ENCODE results near the gene TBX20.

TBX20 gene

GRCh38 chr7:35260246-35260645 is 6.3 kb upstream of the TBX20 start:
- no peak overlapping the region for H3K27ac ChIP-seq
- no peak for TF ChIP-seq ZFX (IDR thresholded peaks at IDR 0.05; ENCODE audit: borderline replicate concordance)
- TF ChIP-seq, protein P1, sequence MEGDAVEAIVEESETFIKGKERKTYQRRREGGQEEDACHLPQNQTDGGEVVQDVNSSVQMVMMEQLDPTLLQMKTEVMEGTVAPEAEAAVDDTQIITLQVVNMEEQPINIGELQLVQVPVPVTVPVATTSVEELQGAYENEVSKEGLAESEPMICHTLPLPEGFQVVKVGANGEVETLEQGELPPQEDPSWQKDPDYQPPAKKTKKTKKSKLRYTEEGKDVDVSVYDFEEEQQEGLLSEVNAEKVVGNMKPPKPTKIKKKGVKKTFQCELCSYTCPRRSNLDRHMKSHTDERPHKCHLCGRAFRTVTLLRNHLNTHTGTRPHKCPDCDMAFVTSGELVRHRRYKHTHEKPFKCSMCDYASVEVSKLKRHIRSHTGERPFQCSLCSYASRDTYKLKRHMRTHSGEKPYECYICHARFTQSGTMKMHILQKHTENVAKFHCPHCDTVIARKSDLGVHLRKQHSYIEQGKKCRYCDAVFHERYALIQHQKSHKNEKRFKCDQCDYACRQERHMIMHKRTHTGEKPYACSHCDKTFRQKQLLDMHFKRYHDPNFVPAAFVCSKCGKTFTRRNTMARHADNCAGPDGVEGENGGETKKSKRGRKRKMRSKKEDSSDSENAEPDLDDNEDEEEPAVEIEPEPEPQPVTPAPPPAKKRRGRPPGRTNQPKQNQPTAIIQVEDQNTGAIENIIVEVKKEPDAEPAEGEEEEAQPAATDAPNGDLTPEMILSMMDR (IDR thresholded peaks at IDR 0.05), result no peak

- H3K27ac ChIP-seq, result no peak overlapping the region
- no peak for TF ChIP-seq ZFX (IDR thresholded peaks at IDR 0.05; ENCODE audit: borderline replicate concordance)
- TF ChIP-seq, protein P1 (IDR thresholded peaks at IDR 0.05), result no peak
These were observed 5.6 kb upstream of the TBX20 start for GRCh38 chr7:35259523-35259908.

- no peak for TF ChIP-seq ZFX (IDR thresholded peaks at IDR 0.05; ENCODE audit: borderline replicate concordance)
- TF ChIP-seq, protein P1 (IDR thresholded peaks at IDR 0.05), result no peak
- no peak overlapping the region for H3K27ac ChIP-seq
These were observed 5.1 kb upstream of the TBX20 start for GRCh38 chr7:35258868-35259522.

DNA sequence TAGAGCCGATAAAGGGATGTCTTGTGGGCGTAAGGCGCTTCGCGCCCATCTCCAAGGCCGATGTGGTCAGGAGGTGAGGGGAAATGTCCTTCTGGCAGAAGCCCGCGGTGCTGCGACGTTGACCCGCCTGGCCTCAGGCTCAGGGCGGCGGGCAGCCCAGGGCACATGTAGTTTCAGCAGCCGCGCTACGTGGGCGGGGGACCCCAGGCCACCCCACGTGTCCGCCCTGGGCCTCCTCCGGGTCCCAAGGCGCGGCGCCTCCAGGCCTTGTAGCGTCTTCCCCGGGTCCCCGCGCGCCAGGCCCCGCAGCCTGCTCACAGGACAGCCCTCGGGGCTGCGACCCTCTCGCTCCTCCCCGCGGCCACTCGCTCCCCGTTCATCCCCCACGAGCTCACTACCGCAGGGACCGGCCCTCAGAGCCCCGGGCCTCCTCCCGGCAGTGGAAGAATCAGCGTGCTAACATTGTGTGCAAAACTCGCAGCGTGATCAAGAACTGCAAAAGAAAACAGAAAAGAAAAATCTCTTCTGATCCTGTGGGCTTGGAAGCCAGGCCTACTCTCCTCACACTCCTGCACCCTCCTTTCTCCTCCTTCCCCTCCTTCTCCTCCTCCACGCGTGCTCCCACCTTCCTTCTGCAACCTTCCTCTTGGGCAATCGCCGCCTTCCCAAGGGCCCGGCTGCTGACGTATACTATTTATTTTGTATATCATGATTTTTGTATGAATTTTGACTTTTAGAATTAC is 4.4 kb upstream of the TBX20 start:
- TF ChIP-seq, protein P1 (IDR thresholded peaks at IDR 0.05), result no peak
- TF ChIP-seq ZFX (IDR thresholded peaks at IDR 0.05; ENCODE audit: borderline replicate concordance), result no peak
- no peak overlapping the region for H3K27ac ChIP-seq

- no peak for TF ChIP-seq ZFX (IDR thresholded peaks at IDR 0.05; ENCODE audit: borderline replicate concordance)
- TF ChIP-seq, protein P1 (IDR thresholded peaks at IDR 0.05), result no peak
- no peak overlapping the region for H3K27ac ChIP-seq
These were observed 3.6 kb upstream of the TBX20 start for GRCh38 chr7:35257251-35258124.

- H3K27ac ChIP-seq, result no peak overlapping the region
- no peak for TF ChIP-seq ZFX (IDR thresholded peaks at IDR 0.05; ENCODE audit: borderline replicate concordance)
- TF ChIP-seq, protein P1 (IDR thresholded peaks at IDR 0.05), result no peak
These were observed 2.6 kb upstream of the TBX20 start for GRCh38 chr7:35256256-35257175.

Measured in 22Rv1 (cell line).